Vagina (tissue), 2 donors: Measurements from ENCODE around the gene KCTD20. TPM values are rescaled to one million over a fixed set of nuclear protein-coding genes. Genes with fewer than 3 reads are reported as not detected.

ENCODE experiments used
- DNase-seq, 2 donors: peaks; one replicate each; pipeline ENCODE4 v3.0.0-alpha.2; 2017; ENCODE audit errors: extremely low spot score in 2 of 2
- H3K27ac ChIP-seq: fragments of 200-600 bp; sonication (generic); one replicate; pipeline ENCODE4 v1.5.1; 2019
- H3K27me3 ChIP-seq: fragments of 200-600 bp; sonication (generic); one replicate; pipeline ENCODE4 v1.5.1; 2019
- H3K36me3 ChIP-seq, 2 donors: fragments of 200-600 bp; sonication (generic); one replicate each; pipeline ENCODE4 v1.5.1; 2017 to 2019
- H3K4me1 ChIP-seq: fragments of 200-600 bp; sonication (generic); one replicate; pipeline ENCODE4 v1.5.1; 2019
- H3K4me3 ChIP-seq, 2 donors: fragments of 200-600 bp; sonication (generic); 1 replicate in 1 of 2; 2 replicates in 1 of 2; pipeline ENCODE4 v1.5.1; 2016 to 2019
- H3K9me3 ChIP-seq: fragments of 200-600 bp; sonication (generic); one replicate; pipeline ENCODE4 v1.5.1; 2019
- POLR2A ChIP-seq, 2 donors: fragments of 450-650 bp; IDR thresholded peaks; one replicate each; pipeline ENCODE4 v1.6.1; 2017; ENCODE audit warnings: antibody characterized with exemption in 2 of 2, mild to moderate bottlenecking in 2 of 2, moderate library complexity in 2 of 2
- POLR2AphosphoS5 ChIP-seq, 2 donors: sonication (generic); formaldehyde crosslinking; IDR thresholded peaks; one replicate each; pipeline ENCODE4 v1.9.0; 2017; ENCODE audit warnings: antibody characterized with exemption in 2 of 2, mild to moderate bottlenecking in 2 of 2, low read depth in 1 of 2; ENCODE audit not compliant: insufficient read depth in 1 of 2
- intact Hi-C: fragments of 100-400 bp; cut with DNase I; formaldehyde crosslinking; loops from one replicate; pipeline ENCODE4 v1.15.1; 2023
- total RNA-seq: library from RNA; depleted of rRNA; stranded (reverse); fragments of >200 nt; gene quantifications from one replicate; pipeline ENCODE4 v1.2.3, GENCODE V29; 2016
- TF ChIP-seq, protein P1 (sequence below), 3 experiments: fragments of 450-650 bp in 2 of 3; fragments of 200-600 bp in 1 of 3; sonication (generic) in 1 of 3; IDR thresholded peaks; one replicate each; pipeline ENCODE4 v1.5.1; 2017 to 2019; ENCODE audit warnings: antibody characterized with exemption in 3 of 3, mild to moderate bottlenecking in 2 of 3, moderate library complexity in 2 of 3

The KCTD20 gene
- total RNA-seq, 1 donor from 2014 or later: 30.0 TPM

DNA sequence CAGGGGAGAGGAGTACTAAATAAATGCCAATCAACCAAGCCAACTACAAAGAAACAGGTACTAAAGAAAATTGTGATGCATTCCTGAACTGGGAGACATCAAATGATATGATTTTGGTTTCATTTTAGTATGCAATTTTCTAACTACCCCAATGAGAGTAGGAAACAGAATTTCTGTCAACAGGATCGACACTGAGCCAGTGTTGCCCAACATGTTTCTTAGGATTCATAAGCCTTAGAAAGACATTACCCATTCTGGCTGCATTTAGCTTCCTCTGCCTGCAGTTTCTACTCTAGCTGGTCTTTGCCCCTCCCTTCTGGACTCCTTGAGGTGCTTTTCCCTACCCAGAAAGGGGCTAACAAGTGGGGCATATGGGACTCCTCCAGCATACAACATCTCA lies 49.8 kb downstream of the KCTD20 start:
- no peaks in the 10 kb centered on the region for H3K9me3 ChIP-seq
- no peaks in the 10 kb centered on the region for H3K4me1 ChIP-seq
- intact Hi-C loops: no loop called here
- H3K4me3 ChIP-seq: no peak overlapping the region
- H3K36me3 ChIP-seq: peaks cover 0 to 43% of the 10 kb centered on the region in 2 donors
- DNase-seq: no peak
- TF ChIP-seq POLR2A (IDR thresholded peaks at IDR 0.05): no peak
- no peak for TF ChIP-seq POLR2AphosphoS5 (IDR thresholded peaks at IDR 0.05; ENCODE audit: insufficient read depth in 1 of 2, low read depth in 1 of 2)
- TF ChIP-seq, protein P1, sequence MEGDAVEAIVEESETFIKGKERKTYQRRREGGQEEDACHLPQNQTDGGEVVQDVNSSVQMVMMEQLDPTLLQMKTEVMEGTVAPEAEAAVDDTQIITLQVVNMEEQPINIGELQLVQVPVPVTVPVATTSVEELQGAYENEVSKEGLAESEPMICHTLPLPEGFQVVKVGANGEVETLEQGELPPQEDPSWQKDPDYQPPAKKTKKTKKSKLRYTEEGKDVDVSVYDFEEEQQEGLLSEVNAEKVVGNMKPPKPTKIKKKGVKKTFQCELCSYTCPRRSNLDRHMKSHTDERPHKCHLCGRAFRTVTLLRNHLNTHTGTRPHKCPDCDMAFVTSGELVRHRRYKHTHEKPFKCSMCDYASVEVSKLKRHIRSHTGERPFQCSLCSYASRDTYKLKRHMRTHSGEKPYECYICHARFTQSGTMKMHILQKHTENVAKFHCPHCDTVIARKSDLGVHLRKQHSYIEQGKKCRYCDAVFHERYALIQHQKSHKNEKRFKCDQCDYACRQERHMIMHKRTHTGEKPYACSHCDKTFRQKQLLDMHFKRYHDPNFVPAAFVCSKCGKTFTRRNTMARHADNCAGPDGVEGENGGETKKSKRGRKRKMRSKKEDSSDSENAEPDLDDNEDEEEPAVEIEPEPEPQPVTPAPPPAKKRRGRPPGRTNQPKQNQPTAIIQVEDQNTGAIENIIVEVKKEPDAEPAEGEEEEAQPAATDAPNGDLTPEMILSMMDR (IDR thresholded peaks at IDR 0.05): no peak
- H3K27ac ChIP-seq: no peak overlapping the region
- H3K27me3 ChIP-seq: no peaks in the 10 kb centered on the region

DNA sequence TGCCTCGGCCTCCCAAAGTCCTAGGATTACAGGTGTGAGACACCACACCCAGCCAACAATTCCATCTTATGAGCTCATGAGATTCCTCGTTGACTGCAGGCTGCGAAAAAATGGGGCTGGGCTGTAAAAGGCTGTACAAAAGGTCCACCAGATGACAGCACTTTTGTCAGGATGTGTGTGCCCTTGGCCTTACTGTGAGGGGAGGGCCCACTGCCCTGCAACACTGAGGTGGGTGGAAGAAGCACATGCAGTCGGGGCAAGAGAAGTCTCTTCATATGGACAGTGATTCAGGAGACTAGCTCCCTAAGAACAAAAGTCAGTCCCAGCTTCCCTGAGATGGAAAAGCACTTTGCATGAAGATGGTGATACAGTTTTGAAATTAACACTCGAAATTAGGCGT lies 50.5 kb downstream of the KCTD20 start:
- TF ChIP-seq POLR2A (IDR thresholded peaks at IDR 0.05) (no peak), POLR2AphosphoS5 (IDR thresholded peaks at IDR 0.05; ENCODE audit: insufficient read depth in 1 of 2, low read depth in 1 of 2) (no peak)
- TF ChIP-seq, protein P1 (IDR thresholded peaks at IDR 0.05): no peak
- no peak for DNase-seq
- H3K27me3 ChIP-seq: no peaks in the 10 kb centered on the region
- no peak overlapping the region for H3K4me3 ChIP-seq
- H3K4me1 ChIP-seq: no peaks in the 10 kb centered on the region
- no peaks in the 10 kb centered on the region for H3K9me3 ChIP-seq
- no peak overlapping the region for H3K27ac ChIP-seq
- intact Hi-C loops: no loop called here
- peaks cover 0 to 43% of the 10 kb centered on the region in 2 donors for H3K36me3 ChIP-seq

DNA sequence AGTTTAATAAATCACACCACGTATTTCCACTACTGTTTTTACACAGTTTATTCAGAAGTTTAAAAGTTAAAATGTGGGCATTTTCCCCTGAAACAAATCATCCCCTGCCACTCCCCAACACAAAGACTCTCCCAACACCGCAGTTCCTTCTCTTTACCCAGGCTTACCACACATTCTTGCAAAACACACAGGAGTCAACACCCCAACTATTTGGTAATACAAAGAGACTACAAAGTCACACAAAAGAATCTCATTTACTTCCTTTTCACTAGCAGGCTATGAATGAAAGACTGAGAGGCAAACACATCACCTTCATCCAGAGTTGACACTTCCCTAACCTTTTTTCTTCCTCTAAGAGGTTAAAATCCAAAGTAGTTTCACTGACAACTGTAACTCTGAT lies 51.1 kb downstream of the KCTD20 start:
- Histone ChIP-seq H3K4me1 (no peaks in the 10 kb centered on the region), H3K36me3 (peaks cover 0 to 44% of the 10 kb centered on the region in 2 donors), H3K27ac (no peak overlapping the region), H3K9me3 (no peaks in the 10 kb centered on the region), H3K27me3 (no peaks in the 10 kb centered on the region), H3K4me3 (no peak overlapping the region)
- TF ChIP-seq POLR2AphosphoS5 (IDR thresholded peaks at IDR 0.05; ENCODE audit: insufficient read depth in 1 of 2, low read depth in 1 of 2): no peak
- TF ChIP-seq POLR2A (IDR thresholded peaks at IDR 0.05): no peak
- TF ChIP-seq, protein P1 (IDR thresholded peaks at IDR 0.05): no peak
- no peak for DNase-seq
- intact Hi-C loops: no loop called here

DNA sequence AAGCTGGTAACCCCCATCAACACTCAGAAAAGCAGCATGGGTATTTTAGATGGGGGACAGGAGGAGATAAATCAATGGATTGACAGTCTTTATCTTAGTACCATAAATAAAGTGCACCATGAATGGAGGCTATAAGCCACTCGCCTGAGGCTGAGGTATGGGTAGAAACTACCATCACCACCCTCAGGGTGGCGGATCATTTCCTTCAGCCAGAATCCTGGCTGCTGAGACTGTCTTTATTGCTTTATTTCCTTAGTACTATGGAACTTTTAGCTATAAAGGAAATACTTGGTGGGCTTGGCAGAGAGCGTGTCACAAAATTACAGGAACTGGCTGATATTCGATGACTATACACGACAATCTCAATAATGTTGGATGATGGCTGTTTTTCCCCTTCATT lies 52.3 kb downstream of the KCTD20 start:
- no peak overlapping the region for H3K4me3 ChIP-seq
- H3K4me1 ChIP-seq: no peaks in the 10 kb centered on the region
- H3K36me3 ChIP-seq: peaks cover 0 to 44% of the 10 kb centered on the region in 2 donors
- intact Hi-C loops: no loop called here
- H3K9me3 ChIP-seq: no peaks in the 10 kb centered on the region
- no peak overlapping the region for H3K27ac ChIP-seq
- TF ChIP-seq POLR2AphosphoS5 (IDR thresholded peaks at IDR 0.05; ENCODE audit: insufficient read depth in 1 of 2, low read depth in 1 of 2) (no peak), POLR2A (IDR thresholded peaks at IDR 0.05) (no peak)
- TF ChIP-seq, protein P1 (IDR thresholded peaks at IDR 0.05): no peak
- H3K27me3 ChIP-seq: no peaks in the 10 kb centered on the region
- no peak for DNase-seq

DNA sequence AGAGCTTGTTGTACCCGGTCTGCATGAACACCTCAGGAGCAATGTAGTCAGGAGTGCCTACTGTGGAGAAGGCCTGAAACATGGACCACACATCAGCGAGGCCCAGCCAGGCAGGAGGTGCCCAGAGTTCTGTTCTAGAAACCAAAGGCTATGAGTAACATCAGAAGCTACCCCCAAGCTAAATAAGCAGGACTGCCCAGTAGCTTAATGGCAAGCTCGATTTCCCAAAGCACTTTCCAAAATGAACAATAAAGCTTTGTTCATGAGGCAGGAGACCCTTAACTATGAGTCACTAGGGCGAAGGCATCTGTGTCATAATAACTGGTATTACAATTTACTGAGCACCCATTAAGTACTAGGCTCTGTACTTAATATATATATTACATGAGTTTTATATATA lies 57.1 kb downstream of the KCTD20 start:
- Histone ChIP-seq H3K4me1 (no peaks in the 10 kb centered on the region), H3K9me3 (no peaks in the 10 kb centered on the region), H3K27me3 (no peaks in the 10 kb centered on the region), H3K27ac (no peak overlapping the region), H3K36me3 (peaks cover 0 to 39% of the 10 kb centered on the region in 2 donors), H3K4me3 (no peak overlapping the region)
- intact Hi-C loops: no loop called here
- TF ChIP-seq POLR2A (IDR thresholded peaks at IDR 0.05): no peak
- TF ChIP-seq POLR2AphosphoS5 (IDR thresholded peaks at IDR 0.05; ENCODE audit: insufficient read depth in 1 of 2, low read depth in 1 of 2): no peak
- TF ChIP-seq, protein P1 (IDR thresholded peaks at IDR 0.05): no peak
- no peak for DNase-seq
